HuH-7.5 (cell line): Measurements from ENCODE around the gene IMMP2L.

Experiments
- DNase-seq: peaks from one replicate; pipeline ENCODE4 v3.0.0; 2011; ENCODE audit warnings: low spot score

Gene IMMP2L

DNA sequence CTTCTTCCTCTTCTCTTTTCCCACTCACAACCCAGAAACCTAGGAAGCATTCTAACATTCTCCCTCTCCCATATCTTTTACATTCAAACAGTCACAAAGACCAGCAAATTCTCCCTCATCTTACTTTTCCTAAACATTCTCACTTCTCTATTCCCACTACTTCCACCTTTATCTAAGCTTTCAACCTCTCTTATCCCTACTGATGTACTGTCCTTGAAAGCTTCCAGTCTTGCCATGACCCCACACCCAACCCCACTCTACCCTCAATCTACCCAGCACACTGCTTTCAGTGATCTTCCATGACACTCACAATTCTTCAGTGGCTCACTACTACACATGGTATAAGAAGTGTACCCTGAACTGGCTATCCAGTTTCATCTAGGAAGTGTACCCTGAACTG is 5.3 kb downstream of the IMMP2L start:
- no peak for DNase-seq

DNA sequence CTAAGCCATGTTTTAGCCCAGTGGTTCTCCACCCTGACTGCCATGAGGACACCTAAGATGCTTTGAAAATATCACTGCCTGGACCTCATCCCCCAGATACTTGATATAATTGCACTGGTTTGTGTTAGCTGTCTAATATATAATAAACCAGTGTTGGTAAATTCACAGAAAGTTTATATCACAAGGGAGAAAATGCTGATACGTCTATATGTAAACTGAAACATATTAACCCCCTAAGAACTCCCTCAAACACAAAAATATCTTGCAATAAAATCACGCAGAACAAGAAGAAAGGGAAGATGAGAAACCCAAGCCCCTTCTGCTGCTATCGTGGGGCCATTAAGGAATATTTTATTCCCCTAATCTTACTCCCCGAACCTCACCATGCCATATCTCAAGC is 8.2 kb downstream of the IMMP2L start:
- DNase-seq = no peak

DNA sequence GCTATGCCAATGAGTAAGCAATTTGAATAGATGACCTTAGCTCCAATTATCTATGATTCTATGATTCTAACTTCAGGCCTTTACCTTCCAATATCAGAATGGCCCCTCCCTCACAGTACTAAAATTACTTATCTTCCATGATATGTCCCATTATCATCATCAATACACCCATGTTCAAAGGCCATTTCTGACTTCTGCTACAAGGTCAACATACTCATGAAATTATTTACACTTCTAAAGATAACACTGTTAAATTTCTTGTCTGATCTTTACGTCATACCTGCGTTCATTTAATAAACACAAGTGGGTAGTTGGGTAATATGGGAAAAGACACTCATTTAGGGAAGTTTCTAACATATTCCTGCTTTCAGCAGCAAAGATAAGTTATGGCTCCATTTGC is 21.2 kb downstream of the IMMP2L start:
- DNase-seq = no peak

DNA sequence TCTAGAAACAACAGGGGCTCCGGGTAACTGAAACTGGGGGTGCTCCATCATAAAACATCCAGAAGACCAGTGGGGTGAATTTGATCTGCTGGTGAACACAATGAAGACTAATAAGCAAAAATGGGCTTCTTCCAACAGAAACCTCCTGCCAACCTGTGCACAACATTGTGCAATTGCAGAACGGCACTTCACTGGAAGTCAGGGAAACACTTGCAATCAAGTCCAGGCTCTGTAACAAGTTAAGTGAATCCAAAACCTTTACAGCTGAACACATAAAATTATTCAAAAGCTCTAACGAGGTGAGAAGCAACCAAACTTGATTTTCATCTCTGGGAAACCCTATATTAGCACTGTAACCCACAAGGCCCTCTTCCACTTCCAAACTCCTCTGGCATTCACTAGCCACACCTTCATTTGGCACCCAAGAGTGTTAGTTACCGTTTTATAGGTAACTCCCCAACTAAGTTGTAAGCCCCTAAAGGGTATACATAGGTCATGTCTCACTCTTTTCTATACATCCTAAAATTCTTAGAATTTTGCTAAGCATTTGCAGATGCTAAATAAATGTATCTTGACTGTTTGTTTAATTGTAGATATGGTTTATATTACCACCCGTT is 22.0 kb downstream of the IMMP2L start:
- DNase-seq = no peak

DNA sequence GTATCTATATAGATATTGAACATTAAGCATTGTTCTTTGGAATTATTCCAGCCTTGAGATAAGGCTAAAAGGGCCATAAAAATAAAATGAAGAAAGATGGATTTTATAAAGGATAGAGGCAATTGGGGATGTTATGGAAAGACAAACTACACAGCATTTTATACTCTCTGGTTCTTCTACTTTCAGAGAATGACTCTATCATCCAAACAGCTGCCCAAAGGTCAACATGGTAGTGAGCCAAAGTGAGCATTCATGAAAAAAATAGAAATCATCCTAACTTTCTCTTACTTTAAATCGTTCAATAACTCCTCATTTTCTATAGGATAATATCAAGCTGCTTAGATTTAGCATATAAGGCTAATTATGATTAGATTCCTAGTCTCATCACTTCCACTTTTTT is 25.2 kb downstream of the IMMP2L start:
- DNase-seq = no peak

DNA sequence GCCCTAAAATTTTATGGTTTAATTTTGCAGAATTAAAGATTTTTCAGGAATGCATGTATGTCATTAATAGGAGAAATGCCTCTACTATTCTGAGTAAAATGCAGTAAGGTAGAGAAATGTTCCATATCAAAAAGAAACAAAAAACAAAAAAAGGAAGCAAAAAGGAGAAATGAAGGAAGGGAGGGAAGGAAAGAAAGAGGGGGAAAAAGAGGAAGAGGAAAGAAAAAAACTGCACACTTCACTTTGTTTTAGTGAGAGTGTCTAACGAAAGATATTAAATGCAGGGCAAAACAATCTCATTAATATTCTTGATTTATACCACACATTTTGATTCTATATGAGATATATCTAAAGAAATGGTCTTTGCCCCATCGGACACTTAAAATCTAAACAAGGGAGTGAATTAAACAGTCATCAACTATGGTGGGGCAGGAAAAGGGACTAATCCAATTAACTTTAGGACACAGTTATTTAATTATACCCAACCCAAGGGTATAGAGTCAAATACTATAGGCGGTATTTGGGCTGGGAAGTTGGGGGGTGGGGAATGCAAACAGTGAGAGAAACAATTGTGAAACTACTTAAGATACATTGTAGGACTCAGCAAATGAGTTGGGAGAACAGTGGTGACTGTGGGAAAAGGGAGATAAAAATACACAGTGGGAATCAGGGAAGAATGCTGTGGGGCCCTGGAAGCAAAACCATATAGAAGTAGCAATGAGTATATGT is 27.0 kb downstream of the IMMP2L start:
- DNase-seq = no peak

DNA sequence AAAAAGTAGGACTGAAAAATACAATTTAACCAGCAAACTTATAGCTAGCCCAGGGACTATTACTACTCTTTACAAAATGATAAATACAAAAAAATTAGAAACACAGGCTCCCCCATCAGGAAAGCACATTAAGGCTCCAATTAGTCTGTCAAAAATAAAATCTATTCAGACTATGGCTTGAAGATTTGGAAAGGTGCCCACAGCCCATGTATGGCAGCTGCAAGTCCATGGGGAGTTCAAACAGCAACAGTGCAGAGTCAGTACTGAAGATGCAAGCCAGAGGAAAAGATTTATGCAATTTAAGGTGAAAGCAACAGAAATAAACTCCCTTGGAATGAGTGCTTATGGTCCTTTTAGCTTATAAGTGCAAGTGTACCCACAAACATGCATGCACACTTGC is 29.7 kb downstream of the IMMP2L start:
- no peak for DNase-seq

DNA sequence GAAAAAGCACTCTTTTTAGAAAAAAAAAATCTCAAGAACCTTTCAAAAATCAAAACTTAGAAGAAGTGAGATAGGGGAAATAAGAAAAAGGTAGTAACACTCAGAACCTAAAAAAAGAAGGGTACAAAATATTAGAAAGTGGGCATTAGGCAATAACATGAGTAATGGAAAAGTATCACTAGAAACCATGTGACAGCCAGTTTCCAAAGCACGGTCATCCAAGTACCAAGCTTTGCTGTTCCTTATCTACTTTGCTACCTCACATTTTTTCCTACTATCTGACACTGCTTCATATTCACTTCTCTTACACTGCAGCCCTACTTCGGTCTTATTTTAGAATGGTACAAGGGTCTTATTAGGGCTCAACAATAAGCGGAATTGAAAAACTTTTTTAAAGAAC is 30.3 kb downstream of the IMMP2L start:
- DNase-seq = no peak

DNA sequence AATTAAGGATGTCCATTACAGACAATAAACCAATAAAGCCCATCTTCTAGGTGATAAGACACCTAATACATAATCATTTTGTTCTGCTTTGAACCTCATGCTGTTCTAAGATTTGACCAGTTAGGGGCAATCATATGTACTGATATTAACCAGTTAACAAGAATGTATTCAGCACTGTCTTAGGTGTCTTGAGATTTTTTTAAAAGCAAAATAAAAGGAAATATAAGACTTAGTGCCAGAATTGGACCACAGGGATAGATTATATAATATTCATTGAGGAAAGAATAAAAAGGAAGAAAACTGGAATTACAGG is 32.0 kb downstream of the IMMP2L start:
- no peak for DNase-seq

DNA sequence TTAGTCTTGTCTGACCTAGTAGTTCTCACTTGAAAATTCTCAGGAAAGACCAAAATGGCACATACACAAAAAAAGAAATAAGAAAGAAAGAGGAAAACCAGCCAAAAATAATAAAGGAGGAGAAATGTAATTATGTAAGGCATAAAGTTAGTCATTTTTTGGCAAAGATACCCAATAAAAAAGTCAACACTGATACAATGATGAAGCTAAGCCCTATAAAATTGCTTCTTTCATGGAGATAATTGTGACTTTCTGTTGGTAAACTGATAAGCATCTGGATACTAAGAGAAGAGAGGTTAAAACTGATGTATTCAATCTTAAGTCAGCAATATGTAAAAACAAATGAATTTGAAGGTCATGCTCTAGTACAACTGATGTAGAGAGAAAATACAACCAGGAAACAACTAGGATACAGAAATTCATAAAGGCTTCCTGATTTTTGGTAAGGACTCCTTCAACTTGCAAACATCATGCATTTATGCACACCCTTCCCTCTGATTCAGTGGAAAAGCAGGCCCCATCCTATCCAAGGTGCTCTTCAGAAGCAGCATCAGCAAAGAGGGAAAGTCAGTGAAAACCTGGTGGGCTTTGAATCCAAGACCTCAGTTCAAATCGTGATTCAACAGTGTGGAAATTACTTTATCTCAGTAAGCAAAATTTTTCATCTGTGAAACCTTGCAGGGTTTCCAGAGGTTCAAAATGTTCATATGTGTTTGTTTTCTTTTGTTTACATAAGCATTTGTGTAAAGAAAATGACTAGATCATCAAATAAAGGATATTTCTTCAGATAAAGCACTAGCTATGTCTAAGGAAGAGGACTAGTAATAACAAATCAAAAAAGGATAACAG is 32.6 kb downstream of the IMMP2L start:
- DNase-seq = no peak

DNA sequence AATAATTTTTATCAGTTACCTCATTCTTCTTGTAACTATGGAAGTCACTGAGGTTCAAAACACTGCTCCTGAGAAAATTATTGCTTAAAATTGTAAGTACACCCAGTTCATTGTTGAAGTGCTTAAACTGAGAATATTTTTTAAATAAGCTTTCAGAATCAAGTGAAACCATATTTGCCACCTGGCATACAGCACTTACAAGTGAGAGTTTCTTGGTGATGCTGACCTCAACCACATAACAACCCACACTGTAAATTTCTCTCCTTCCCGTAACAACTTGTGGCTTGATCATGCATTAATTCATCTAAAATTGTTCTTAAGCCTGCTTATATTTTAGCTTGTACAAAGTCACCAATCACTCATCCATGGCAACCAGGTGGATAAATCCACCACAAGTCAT is 34.0 kb downstream of the IMMP2L start:
- DNase-seq = no peak

DNA sequence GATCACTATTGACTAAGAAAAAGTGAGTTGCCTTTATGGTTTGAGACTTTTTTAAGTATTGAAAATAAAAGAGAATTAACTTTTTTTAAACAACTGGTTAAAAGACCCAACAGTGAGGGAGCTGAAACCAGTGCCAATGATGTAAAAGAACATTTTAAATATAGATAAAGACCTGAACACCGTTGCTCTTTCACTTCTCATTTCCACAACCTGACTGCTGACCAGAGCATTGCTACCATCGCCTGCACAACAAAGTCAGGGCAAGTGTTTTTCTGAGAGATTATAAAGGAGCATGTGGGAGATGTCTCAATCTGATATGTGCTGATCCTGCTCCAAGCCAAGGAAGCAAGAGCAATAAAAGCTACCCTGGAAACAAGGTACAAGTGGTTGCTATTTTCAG is 34.7 kb downstream of the IMMP2L start:
- DNase-seq = no peak

DNA sequence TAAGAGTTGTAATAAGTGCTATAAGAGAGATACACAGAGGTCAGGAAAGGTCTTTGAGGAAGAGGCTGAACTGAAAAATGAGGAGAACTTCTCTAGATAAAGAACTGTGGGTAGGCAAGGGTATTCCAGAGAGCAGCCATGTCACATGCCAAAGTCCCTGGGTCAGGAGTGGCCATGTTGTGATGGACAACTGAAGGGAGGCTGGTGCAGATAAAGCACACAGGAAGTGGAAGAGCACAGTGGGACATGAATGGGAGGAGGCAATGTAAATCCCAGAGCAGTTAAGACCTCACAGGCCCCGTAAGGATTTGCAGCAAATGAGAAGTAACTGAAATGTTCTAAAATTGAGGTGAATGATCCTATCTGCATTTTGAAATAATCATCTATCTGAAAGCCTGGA is 37.2 kb downstream of the IMMP2L start:
- DNase-seq = no peak

DNA sequence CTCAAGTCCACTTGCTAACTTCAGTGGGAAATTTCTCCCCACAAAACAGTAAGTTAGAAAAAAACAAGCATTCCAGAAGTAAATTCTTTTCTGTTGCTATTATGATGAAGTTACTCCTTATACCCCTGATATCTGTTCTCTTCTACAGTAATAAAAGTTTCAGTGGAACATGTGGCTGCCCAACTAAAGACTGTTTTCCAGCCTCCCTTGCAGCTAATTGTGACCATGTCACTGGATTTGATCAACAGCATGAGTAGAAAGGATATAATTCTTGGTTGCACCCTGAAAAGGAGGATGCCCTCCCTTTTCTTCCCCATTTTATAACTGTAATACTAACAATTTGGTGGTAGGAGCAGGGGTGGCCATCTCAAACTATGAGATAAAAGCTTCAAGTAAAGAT is 40.6 kb downstream of the IMMP2L start:
- no peak for DNase-seq

DNA sequence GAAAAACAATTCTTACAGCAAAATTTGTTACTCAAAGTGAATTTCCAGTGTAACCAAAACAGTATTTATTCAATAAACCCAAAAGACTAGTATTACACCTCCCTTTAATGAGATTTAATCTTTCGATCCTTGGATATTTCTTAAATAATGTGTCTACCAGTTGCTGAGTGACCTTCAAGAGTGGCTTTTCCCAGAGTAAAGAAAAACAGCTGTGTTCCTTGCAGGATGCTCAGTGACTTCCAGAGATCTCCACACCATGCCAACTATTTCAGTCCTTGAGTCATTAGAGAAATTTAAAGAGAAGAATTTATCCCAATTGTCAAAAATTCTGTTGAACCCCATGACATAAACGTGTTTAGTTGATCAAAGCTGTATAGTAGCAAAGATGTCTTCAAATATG is 44.0 kb downstream of the IMMP2L start:
- no peak for DNase-seq

DNA sequence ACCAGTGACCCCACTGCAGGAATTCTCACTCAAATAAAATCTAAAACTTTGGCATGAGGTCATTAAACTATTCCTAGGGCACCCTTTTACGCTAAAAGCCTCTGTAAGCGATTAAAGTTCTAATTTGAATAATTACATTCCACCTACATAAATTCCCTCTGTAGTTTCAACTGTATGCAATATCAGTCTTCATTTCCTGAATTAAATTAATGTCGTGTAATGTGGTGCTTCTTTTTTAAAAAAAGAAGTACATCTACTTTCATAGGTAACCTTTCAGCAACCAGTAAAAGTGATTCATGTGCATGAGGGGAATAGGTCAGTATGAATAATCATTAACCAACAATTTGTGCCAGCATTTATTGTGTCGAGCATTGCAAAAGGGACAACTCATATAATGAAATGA is 44.7 kb downstream of the IMMP2L start:
- no peak for DNase-seq

DNA sequence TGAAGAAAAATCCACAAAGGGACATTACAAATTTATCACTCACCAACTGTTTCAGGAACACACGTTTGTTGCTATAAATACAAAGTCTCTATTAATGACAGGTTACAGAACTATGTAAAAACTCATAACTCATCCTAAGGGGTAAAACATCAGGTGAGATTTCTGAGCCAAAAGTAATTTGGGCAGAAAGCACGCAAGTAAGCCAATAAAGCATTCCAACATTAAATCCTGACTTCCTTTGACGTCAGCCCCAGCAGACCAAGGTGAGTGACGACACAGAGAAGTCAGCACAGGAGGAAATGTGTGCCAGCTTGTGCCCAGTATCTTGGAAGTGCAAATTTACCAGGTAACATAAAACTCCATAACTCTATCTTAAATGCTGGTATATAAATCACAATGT is 45.7 kb downstream of the IMMP2L start:
- no peak for DNase-seq

DNA sequence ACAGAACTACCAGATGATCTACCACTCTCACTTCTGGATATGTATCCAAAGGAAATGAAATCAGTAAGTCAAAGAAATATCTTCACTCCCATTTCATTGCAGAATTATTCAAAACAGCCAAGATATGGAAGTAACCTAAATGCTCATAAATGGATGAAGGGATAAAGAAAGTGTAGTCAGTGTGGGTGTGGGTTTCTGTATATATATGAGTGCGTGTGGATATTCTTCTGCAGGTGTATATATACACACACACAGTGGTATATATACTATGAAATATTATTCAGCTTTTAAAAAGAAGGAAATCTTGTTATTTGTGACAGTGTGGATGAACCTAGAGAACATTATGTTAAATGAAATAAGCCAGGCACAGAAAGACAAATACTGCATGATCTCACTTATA is 48.7 kb downstream of the IMMP2L start:
- no peak for DNase-seq

DNA sequence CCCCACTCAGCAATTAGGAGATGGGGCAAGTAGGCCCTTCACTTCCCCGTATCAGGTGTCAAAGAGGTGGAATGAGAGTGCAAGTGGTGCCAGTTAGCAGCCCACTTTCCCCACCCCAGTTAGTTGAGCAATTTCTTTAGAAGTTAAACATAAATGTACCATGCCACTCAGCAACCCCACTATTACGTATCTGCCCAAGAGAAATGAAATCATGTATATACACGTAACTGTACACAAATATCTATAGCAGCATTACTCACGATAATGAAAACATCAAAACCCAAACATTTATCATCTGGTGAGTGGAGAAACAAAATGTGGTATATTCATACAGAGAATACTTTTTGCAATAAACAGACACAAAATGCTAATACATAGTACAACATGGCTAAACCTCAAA is 50.4 kb downstream of the IMMP2L start:
- no peak for DNase-seq

DNA sequence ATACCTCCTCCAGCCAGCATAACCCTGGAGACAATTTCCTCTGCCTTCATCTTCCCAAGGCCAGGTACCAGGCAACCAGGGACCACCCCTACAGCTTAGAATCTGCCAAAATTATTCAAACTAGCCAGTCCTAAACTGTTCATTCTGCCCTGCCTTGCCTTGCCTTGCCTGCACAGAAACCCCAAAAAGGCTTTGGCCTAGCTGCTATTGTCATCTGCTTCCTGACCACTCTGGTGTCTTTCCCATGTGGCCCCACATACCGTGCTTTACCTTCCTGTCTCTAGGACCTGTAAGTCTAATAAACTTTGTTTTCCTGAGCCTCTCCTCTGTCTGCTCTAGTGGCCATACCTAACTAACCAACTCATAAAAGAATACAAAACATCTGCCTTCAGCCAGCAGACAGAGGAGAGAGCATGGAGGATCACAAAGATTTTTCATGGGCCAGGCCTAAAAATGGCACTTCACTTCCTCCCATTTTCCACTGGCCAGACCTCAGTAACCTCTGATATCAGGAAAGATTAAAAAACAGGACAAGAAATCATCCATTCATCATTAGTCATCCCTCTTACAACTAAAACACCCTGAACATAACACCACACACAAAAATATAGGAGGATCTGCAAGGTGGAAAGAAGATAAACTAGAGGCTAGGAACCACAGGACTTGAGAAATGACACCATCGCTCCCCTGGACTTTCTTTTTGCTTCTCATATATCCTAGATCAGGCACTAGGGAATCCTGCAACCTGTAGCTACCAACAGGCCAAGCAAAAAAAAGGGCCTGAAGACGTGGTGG is 51.5 kb downstream of the IMMP2L start:
- DNase-seq = no peak

DNA sequence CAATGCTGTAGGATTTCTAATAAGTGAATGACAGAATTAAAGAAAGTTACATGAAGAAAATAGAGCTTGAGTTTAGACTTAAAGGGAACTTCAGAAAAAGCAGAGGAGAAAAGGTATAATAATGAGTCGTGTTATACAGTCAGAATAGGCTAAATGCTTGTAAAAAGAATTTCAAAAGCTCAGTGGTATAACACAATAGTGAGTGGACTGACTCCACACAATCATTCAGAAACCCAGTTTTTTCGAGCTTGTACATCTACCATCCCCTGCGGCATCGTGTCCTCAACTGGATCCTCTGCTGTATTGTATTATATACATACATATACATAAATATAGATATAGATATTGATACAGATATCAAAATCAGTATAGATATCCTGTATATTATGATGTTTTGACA is 52.2 kb downstream of the IMMP2L start:
- DNase-seq = no peak

DNA sequence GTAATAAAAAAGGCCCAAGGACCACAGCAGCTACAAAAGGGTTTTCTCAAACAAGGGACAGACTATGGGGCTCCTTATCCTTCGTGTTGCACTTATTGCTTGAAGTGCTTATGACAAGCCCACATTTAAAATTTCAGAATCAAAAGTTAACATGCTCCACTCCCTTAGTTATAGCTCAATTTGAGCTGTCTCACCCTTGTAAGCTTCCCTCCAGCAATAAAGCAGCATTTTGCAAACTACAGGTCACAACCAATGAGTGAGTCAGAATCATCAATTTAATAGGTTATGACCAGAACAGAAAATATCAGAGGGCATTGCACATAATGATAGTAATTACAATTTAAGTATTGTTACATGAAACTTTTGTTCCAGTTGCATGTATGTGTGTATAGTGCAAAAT is 53.0 kb downstream of the IMMP2L start:
- DNase-seq = no peak

DNA sequence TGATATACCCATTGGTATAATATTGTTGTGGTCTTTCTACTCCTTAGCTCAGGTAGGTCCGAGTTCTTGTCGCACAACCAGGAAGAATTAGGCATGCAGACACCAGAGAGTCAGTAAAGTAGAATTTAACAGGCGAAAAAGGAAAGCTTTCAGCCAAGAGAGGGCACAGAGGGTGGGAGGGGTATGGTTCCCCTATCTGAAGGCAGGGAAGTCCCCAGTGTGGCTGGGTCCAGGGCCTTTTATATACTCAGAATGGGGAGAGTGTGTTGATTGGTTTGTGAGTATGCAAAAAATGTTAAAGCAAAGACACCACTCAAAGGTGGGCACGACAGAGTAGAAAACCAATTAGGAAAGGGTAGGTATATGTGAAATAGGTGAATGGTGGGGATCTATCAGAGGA is 53.9 kb downstream of the IMMP2L start:
- DNase-seq = no peak
